Measurements from ENCODE around the gene KLHDC10. TPM values are rescaled to one million over a fixed set of nuclear protein-coding genes. Genes with fewer than 3 reads are reported as not detected.

The KLHDC10 gene
- polyA plus RNA-seq, 1 donor (not counting 4 experiments of a cell fraction or from before 2014, with no cell fraction given): 22.7 TPM

GRCh38 chr7:130108809-130109208, 38.5 kb downstream of the KLHDC10 start:
- Histone ChIP-seq H2AFZ (ENCODE audit: control insufficient read depth, low read length) (no peak overlapping the region), H3K4me3 (ENCODE audit: control insufficient read depth in 2 of 3, extremely low read depth in 1 of 3, insufficient read depth in 2 of 3, low read depth in 1 of 3, low read length in 3 of 3) (no peak overlapping the region), H3K9ac (ENCODE audit: control insufficient read depth, extremely low read depth, insufficient read depth, low read length) (no peak overlapping the region), H3K9me1 (ENCODE audit: control insufficient read depth, extremely low read depth, insufficient read depth, low read length) (no peaks in the 10 kb centered on the region), H3K27ac (ENCODE audit: control insufficient read depth, insufficient read depth, low read length) (no peak overlapping the region), H3K4me1 (ENCODE audit: control insufficient read depth, extremely low read depth, insufficient read depth, low read length) (no peaks in the 10 kb centered on the region), H3K27me3 (ENCODE audit: control insufficient read depth, extremely low read depth, insufficient read depth, low read length) (no peaks in the 10 kb centered on the region), H3K9me3 (ENCODE audit: control insufficient read depth, low read depth, low read length) (no peaks in the 10 kb centered on the region), H3K4me2 (ENCODE audit: control insufficient read depth, extremely low read depth, insufficient read depth, low read depth, low read length) (no peak overlapping the region), H4K20me1 (ENCODE audit: control insufficient read depth, extremely low read depth, insufficient read depth, low read length) (no peaks in the 10 kb centered on the region), H3K36me3 (ENCODE audit: control insufficient read depth in 2 of 2, extremely low read depth in 1 of 2, insufficient read depth in 2 of 2, low read length in 2 of 2) (no peaks in the 10 kb centered on the region), H3K79me2 (ENCODE audit: control insufficient read depth, insufficient read depth, low read length) (no peaks in the 10 kb centered on the region)
- dilution Hi-C loops (cut with MboI; ENCODE audit: extremely low pct_ligation_motif_present, low sequenced_read_pairs): no loop called here
- no peak for FAIRE-seq
- DNase-seq (ENCODE audit: low read depth, low spot score): no peak
- TF ChIP-seq CTCF (optimal IDR thresholded peaks at IDR 0.05 in 1 of 3, IDR thresholded peaks at IDR 0.05 in 1 of 3, conservative IDR thresholded peaks at IDR 0.05 in 1 of 3; ENCODE audit: extremely low read depth in 1 of 3, insufficient read depth in 2 of 3, low read length in 3 of 3): no peak
- TF ChIP-seq EZH2 (IDR thresholded peaks at IDR 0.05; ENCODE audit: low read length): no peak

GRCh38 chr7:130112093-130112492, 41.8 kb downstream of the KLHDC10 start:
- Histone ChIP-seq H3K4me1 (ENCODE audit: control insufficient read depth, extremely low read depth, insufficient read depth, low read length) (peaks cover 6% of the 10 kb centered on the region), H3K27ac (ENCODE audit: control insufficient read depth, insufficient read depth, low read length) (no peak overlapping the region), H3K4me3 (ENCODE audit: control insufficient read depth in 2 of 3, extremely low read depth in 1 of 3, insufficient read depth in 2 of 3, low read depth in 1 of 3, low read length in 3 of 3) (no peak overlapping the region), H2AFZ (ENCODE audit: control insufficient read depth, low read length) (no peak overlapping the region), H3K36me3 (ENCODE audit: control insufficient read depth in 2 of 2, extremely low read depth in 1 of 2, insufficient read depth in 2 of 2, low read length in 2 of 2) (no peaks in the 10 kb centered on the region), H3K9ac (ENCODE audit: control insufficient read depth, extremely low read depth, insufficient read depth, low read length) (no peak overlapping the region), H3K27me3 (ENCODE audit: control insufficient read depth, extremely low read depth, insufficient read depth, low read length) (no peaks in the 10 kb centered on the region), H3K79me2 (ENCODE audit: control insufficient read depth, insufficient read depth, low read length) (no peaks in the 10 kb centered on the region), H3K9me3 (ENCODE audit: control insufficient read depth, low read depth, low read length) (no peaks in the 10 kb centered on the region), H3K9me1 (ENCODE audit: control insufficient read depth, extremely low read depth, insufficient read depth, low read length) (no peaks in the 10 kb centered on the region), H4K20me1 (ENCODE audit: control insufficient read depth, extremely low read depth, insufficient read depth, low read length) (no peaks in the 10 kb centered on the region), H3K4me2 (ENCODE audit: control insufficient read depth, extremely low read depth, insufficient read depth, low read depth, low read length) (no peak overlapping the region)
- dilution Hi-C loops (cut with MboI; ENCODE audit: extremely low pct_ligation_motif_present, low sequenced_read_pairs): no loop called here
- no peak for DNase-seq (ENCODE audit: low read depth, low spot score)
- TF ChIP-seq EZH2 (IDR thresholded peaks at IDR 0.05; ENCODE audit: low read length): no peak
- no peak for TF ChIP-seq CTCF (optimal IDR thresholded peaks at IDR 0.05 in 1 of 3, IDR thresholded peaks at IDR 0.05 in 1 of 3, conservative IDR thresholded peaks at IDR 0.05 in 1 of 3; ENCODE audit: extremely low read depth in 1 of 3, insufficient read depth in 2 of 3, low read length in 3 of 3)
- no peak for FAIRE-seq
